ENCODE results near the gene TLK1. TPM values are rescaled to one million over a fixed set of nuclear protein-coding genes. Genes with fewer than 3 reads are reported as not detected.

The TLK1 gene
- total and polyA plus RNA-seq, 10 of the 15 experiments (the other 5 are each of a cell fraction or from before 2014, with no cell fraction given) = 25.1 to 126 (median 57.3) TPM

GRCh38 chr2:171210216-171210863 is 49.6 kb upstream of the TLK1 start (continued):
- no peak for TF ChIP-seq PRDM15 (CRISPR knock-in tag; IDR thresholded peaks at IDR 0.05)
- no peak for TF ChIP-seq CEBPB (IDR thresholded peaks at IDR 0.05; ENCODE audit: borderline replicate concordance in 1 of 2, low read depth in 2 of 2, low read length in 2 of 2)
- no peak for TF ChIP-seq ZZZ3 (IDR thresholded peaks at IDR 0.05; ENCODE audit: control insufficient read depth, insufficient read length, low read depth)
- no peak for TF ChIP-seq NFXL1 (IDR thresholded peaks at IDR 0.05; ENCODE audit: borderline replicate concordance)
- TF ChIP-seq SIN3A (IDR thresholded peaks at IDR 0.05; ENCODE audit: low read depth, low read length) = no peak

- CTCF ChIA-PET = interaction anchor here (0.6 to 1.8 kb wide), 6 partner anchors 17 to 251 kb away, joined by 3 to 6 read pairs (median 3); no protein-coding TSS in a partner anchor
- TF ChIP-seq KDM1A (IDR thresholded peaks at IDR 0.05; ENCODE audit: borderline replicate concordance) = no peak
- TF ChIP-seq ZBTB4 (CRISPR knock-in tag; IDR thresholded peaks at IDR 0.05) = no peak
- no peak for TF ChIP-seq MTA3 (IDR thresholded peaks at IDR 0.05; ENCODE audit: borderline replicate concordance, low read length)
- no peak for TF ChIP-seq IKZF2 (IDR thresholded peaks at IDR 0.05)
- no peak for TF ChIP-seq ATF7 (IDR thresholded peaks at IDR 0.05; ENCODE audit: low read depth)
- no peak for TF ChIP-seq JUND (IDR thresholded peaks at IDR 0.05; ENCODE audit: low read depth, low read length)
- TF ChIP-seq MEF2B (IDR thresholded peaks at IDR 0.05; ENCODE audit: partially characterized antibody, poor library complexity, severe bottlenecking) = no peak
- no peak for TF ChIP-seq KAT2A (conservative IDR thresholded peaks at IDR 0.05; ENCODE audit: control insufficient read depth, low read depth, low read length)
- TF ChIP-seq ZBED1 (IDR thresholded peaks at IDR 0.05; ENCODE audit: borderline replicate concordance) = no peak
- no peak for TF ChIP-seq PBX3 (IDR thresholded peaks at IDR 0.05; ENCODE audit: insufficient replicate concordance, low read depth, low read length)
Measured at GRCh38 chr2:171208657-171209056, 48.0 kb upstream of the TLK1 start.

More at GRCh38 chr2:171208657-171209056, 48.0 kb upstream of the TLK1 start:
- Histone ChIP-seq H3K79me2 (ENCODE audit: control insufficient read depth, insufficient read depth, low read length) (no peaks in the 10 kb centered on the region), H2AFZ (ENCODE audit: control insufficient read depth, low read depth, low read length) (peak overlapping the region; percentile 15), H3K4me1 (ENCODE audit: control insufficient read depth, insufficient read depth, low read length) (peaks cover 11% of the 10 kb centered on the region), H4K20me1 (ENCODE audit: control insufficient read depth, insufficient read depth) (no peaks in the 10 kb centered on the region), H3K36me3 (ENCODE audit: control insufficient read depth in 2 of 2, insufficient read depth in 2 of 2, low read length in 1 of 2) (no peaks in the 10 kb centered on the region), H3K27me3 (replicated peaks in 1 of 2; ENCODE audit: control insufficient read depth in 2 of 2, insufficient read depth in 2 of 2, low read length in 1 of 2) (no peaks in the 10 kb centered on the region), H3K9ac (ENCODE audit: control insufficient read depth, insufficient read depth, low read length) (no peak overlapping the region), H3K4me2 (ENCODE audit: control insufficient read depth, insufficient read depth) (no peak overlapping the region), H3K9me3 (replicated peaks; ENCODE audit: control insufficient read depth, insufficient read depth, low read length) (no peaks in the 10 kb centered on the region; the same call in 2 of the 3 replicates), H3K4me3 (no peak overlapping the region), H3K27ac (ENCODE audit: control insufficient read depth, insufficient read depth) (no peak overlapping the region)
- ChIA-PET POLR2A (interaction anchor here (1.4 kb wide), 1 partner anchor 20 kb away, joined by 3 read pairs; no protein-coding TSS in a partner anchor), SMC1A (ENCODE audit: uncharacterized antibody, unreplicated experiment) (interaction anchor here (0.7 to 3.1 kb wide), 9 partner anchors 12 to 113 kb away, joined by 3 to 16 read pairs (median 5); no protein-coding TSS in a partner anchor), RAD21 (ENCODE audit: unreplicated experiment) (interaction anchor here (0.5 to 1.8 kb wide), 6 partner anchors 28 to 1166 kb away, joined by 3 to 7 read pairs (median 4); no protein-coding TSS in a partner anchor)
- DNase-seq (ENCODE audit: low read depth, low spot score) = no peak
- in situ Hi-C loops (cut with MboI) = no loop called here
- no TSS peak for BruUV-seq (replicated peaks)
- intact Hi-C loops (cut with micrococcal nuclease; ENCODE audit: unreplicated experiment) = no loop called here
- ATAC-seq = no peak
- no peak for FAIRE-seq
